Measurements from ENCODE around the gene PHACTR1. TPM values are rescaled to one million over a fixed set of nuclear protein-coding genes. Genes with fewer than 3 reads are reported as not detected.

The PHACTR1 gene
- total RNA-seq, 1 experiment from 2014 or later: 2.6 TPM

GRCh38 chr6:13183415-13184088 is 467.0 kb downstream of the PHACTR1 start:
- BruUV-seq (replicated peaks): no TSS peak
- POLR2A ChIA-PET (ENCODE audit: low non-redundant PET): no interaction called here
- Histone ChIP-seq H3K4me3 (ENCODE audit: low read depth, low read length, poor library complexity, severe bottlenecking) (no peak overlapping the region), H3K4me1 (ENCODE audit: insufficient read depth, low read length, poor library complexity, severe bottlenecking) (no peaks in the 10 kb centered on the region), H3K36me3 (ENCODE audit: insufficient read depth, low read length, poor library complexity, severe bottlenecking) (no peaks in the 10 kb centered on the region), H3K27me3 (replicated peaks; ENCODE audit: insufficient read depth, low read depth, low read length, poor library complexity) (no peaks in the 10 kb centered on the region), H3K9me3 (ENCODE audit: low read depth, low read length, poor library complexity, severe bottlenecking) (no peaks in the 10 kb centered on the region), H3K27ac (ENCODE audit: low read depth, low read length, poor library complexity, severe bottlenecking) (no peak overlapping the region)
- no peak for DNase-seq (ENCODE audit: low spot score)
- CTCF ChIA-PET: no interaction called here
- intact Hi-C loops (cut with micrococcal nuclease; ENCODE audit: unreplicated experiment): no loop called here
- TF ChIP-seq EZH2 (IDR thresholded peaks at IDR 0.05; ENCODE audit: borderline replicate concordance, low read depth, low read length, poor library complexity, severe bottlenecking): no peak
- no peak for TF ChIP-seq CTCF (conservative IDR thresholded peaks at IDR 0.05; ENCODE audit: low read depth, low read length)

GRCh38 chr6:13184089-13184468 is 467.5 kb downstream of the PHACTR1 start:
- intact Hi-C loops (cut with micrococcal nuclease; ENCODE audit: unreplicated experiment): no loop called here
- H3K4me1 ChIP-seq (ENCODE audit: insufficient read depth, low read length, poor library complexity, severe bottlenecking): no peaks in the 10 kb centered on the region
- ChIA-PET CTCF (no interaction called here), POLR2A (ENCODE audit: low non-redundant PET) (no interaction called here)
- no TSS peak for BruUV-seq (replicated peaks)
- no peaks in the 10 kb centered on the region for H3K9me3 ChIP-seq (ENCODE audit: low read depth, low read length, poor library complexity, severe bottlenecking)
- no peak for DNase-seq (ENCODE audit: low spot score)
- H3K27me3 ChIP-seq (replicated peaks; ENCODE audit: insufficient read depth, low read depth, low read length, poor library complexity): no peaks in the 10 kb centered on the region
- TF ChIP-seq CTCF (conservative IDR thresholded peaks at IDR 0.05; ENCODE audit: low read depth, low read length) (no peak), EZH2 (IDR thresholded peaks at IDR 0.05; ENCODE audit: borderline replicate concordance, low read depth, low read length, poor library complexity, severe bottlenecking) (no peak)
- H3K36me3 ChIP-seq (ENCODE audit: insufficient read depth, low read length, poor library complexity, severe bottlenecking): no peaks in the 10 kb centered on the region
- no peak overlapping the region for H3K4me3 ChIP-seq (ENCODE audit: low read depth, low read length, poor library complexity, severe bottlenecking)
- no peak overlapping the region for H3K27ac ChIP-seq (ENCODE audit: low read depth, low read length, poor library complexity, severe bottlenecking)

- Histone ChIP-seq H3K4me1 (ENCODE audit: insufficient read depth, low read length, poor library complexity, severe bottlenecking) (no peaks in the 10 kb centered on the region), H3K9me3 (ENCODE audit: low read depth, low read length, poor library complexity, severe bottlenecking) (no peaks in the 10 kb centered on the region), H3K36me3 (ENCODE audit: insufficient read depth, low read length, poor library complexity, severe bottlenecking) (no peaks in the 10 kb centered on the region), H3K27ac (ENCODE audit: low read depth, low read length, poor library complexity, severe bottlenecking) (no peak overlapping the region), H3K27me3 (replicated peaks; ENCODE audit: insufficient read depth, low read depth, low read length, poor library complexity) (no peaks in the 10 kb centered on the region), H3K4me3 (ENCODE audit: low read depth, low read length, poor library complexity, severe bottlenecking) (no peak overlapping the region)
- ChIA-PET POLR2A (ENCODE audit: low non-redundant PET) (no interaction called here), CTCF (no interaction called here)
- intact Hi-C loops (cut with micrococcal nuclease; ENCODE audit: unreplicated experiment): no loop called here
- no peak for TF ChIP-seq EZH2 (IDR thresholded peaks at IDR 0.05; ENCODE audit: borderline replicate concordance, low read depth, low read length, poor library complexity, severe bottlenecking)
- no peak for TF ChIP-seq CTCF (conservative IDR thresholded peaks at IDR 0.05; ENCODE audit: low read depth, low read length)
- no peak for DNase-seq (ENCODE audit: low spot score)
- no TSS peak for BruUV-seq (replicated peaks)
These were observed 468.0 kb downstream of the PHACTR1 start for GRCh38 chr6:13184547-13184946.
